ENCODE measurements around the gene TMEM145. TPM values are rescaled to one million over a fixed set of nuclear protein-coding genes. Genes with fewer than 3 reads are reported as not detected.

The TMEM145 gene
- total and polyA plus RNA-seq, 9 of the 15 experiments (the other 6 are each of a cell fraction or from before 2014, with no cell fraction given), result 0.80 to 5.5 (median 1.9) TPM; not detected in 3

- FAIRE-seq, result no peak
- 48% methylated on average over 2 of the region's 2 CpGs for WGBS (ENCODE audit: insufficient coverage, low coverage, missing lambda C conversion rate)
- in situ Hi-C loops (cut with MboI), result no loop called here
- TF ChIP-seq TEAD4 (IDR thresholded peaks at IDR 0.05; ENCODE audit: low read length) (no peak), TEAD4 (CRISPR knock-in tag; IDR thresholded peaks at IDR 0.05; ENCODE audit: borderline replicate concordance) (no peak), ZFP30 (CRISPR knock-in tag; IDR thresholded peaks at IDR 0.05; ENCODE audit: borderline replicate concordance) (no peak), KLF16 (IDR thresholded peaks at IDR 0.05) (no peak), RERE (CRISPR knock-in tag; IDR thresholded peaks at IDR 0.05; ENCODE audit: borderline replicate concordance) (no peak), SIN3A (IDR thresholded peaks at IDR 0.05; ENCODE audit: borderline replicate concordance in 2 of 2, control insufficient read depth in 1 of 2, low read depth in 2 of 2, low read length in 2 of 2) (no peak), DPF2 (IDR thresholded peaks at IDR 0.05) (no peak), MEF2A (IDR thresholded peaks at IDR 0.05; ENCODE audit: control insufficient read depth, low read depth, low read length) (no peak), ZNF583 (CRISPR knock-in tag; IDR thresholded peaks at IDR 0.05) (no peak), ZNF174 (CRISPR knock-in tag; IDR thresholded peaks at IDR 0.05) (no peak), DNMT1 (IDR thresholded peaks at IDR 0.05) (no peak), NFXL1 (CRISPR knock-in tag; IDR thresholded peaks at IDR 0.05) (no peak), DLX4 (CRISPR knock-in tag; IDR thresholded peaks at IDR 0.05) (no peak)
- TF ChIP-seq, protein P1, sequence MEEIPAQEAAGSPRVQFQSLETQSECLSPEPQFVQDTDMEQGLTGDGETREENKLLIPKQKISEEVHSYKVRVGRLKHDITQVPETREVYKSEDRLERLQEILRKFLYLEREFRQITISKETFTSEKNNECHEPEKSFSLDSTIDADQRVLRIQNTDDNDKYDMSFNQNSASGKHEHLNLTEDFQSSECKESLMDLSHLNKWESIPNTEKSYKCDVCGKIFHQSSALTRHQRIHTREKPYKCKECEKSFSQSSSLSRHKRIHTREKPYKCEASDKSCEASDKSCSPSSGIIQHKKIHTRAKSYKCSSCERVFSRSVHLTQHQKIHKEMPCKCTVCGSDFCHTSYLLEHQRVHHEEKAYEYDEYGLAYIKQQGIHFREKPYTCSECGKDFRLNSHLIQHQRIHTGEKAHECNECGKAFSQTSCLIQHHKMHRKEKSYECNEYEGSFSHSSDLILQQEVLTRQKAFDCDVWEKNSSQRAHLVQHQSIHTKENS (CRISPR knock-in tag; IDR thresholded peaks at IDR 0.05), result no peak
Observed at GRCh38 chr19:42330241-42330711, 17.2 kb downstream of the TMEM145 start.

More at GRCh38 chr19:42330241-42330711, 17.2 kb downstream of the TMEM145 start:
- ChIA-PET POLR2A (interaction anchor here (0.6 kb wide), 1 partner anchor 113 kb away, joined by 3 read pairs; no protein-coding TSS in a partner anchor), CTCF (ENCODE audit: low intra/inter-chr PET ratio) (no interaction called here)
- Histone ChIP-seq H3K4me2 (ENCODE audit: insufficient read depth, low read length) (no peak overlapping the region), H3K9me1 (ENCODE audit: control insufficient read depth, insufficient read depth, low read length) (no peaks in the 10 kb centered on the region), H3K9ac (ENCODE audit: insufficient read depth in 1 of 2, low read depth in 2 of 2, low read length in 2 of 2) (no peak overlapping the region), H3K27me3 (ENCODE audit: control insufficient read depth in 2 of 2, insufficient read depth in 2 of 2, low read length in 2 of 2) (no peaks in the 10 kb centered on the region), H3K4me3 (no peak overlapping the region), H2AFZ (ENCODE audit: low read depth, low read length) (no peak overlapping the region), H4K20me1 (replicated peaks; ENCODE audit: control insufficient read depth, insufficient read depth, low read length) (no peaks in the 10 kb centered on the region; the same call in 1 of the 2 replicates), H3K4me1 (replicated peaks in 1 of 2; ENCODE audit: control insufficient read depth in 2 of 2, insufficient read depth in 2 of 2, low read length in 2 of 2) (peaks cover 5 to 25% of the 10 kb centered on the region in 2 experiments; a peak in 4 of 5 replicates), H3K36me3 (ENCODE audit: control insufficient read depth, insufficient read depth, low read length) (peaks cover 2% of the 10 kb centered on the region; the same call in 1 of the 3 replicates), H3K9me3 (replicated peaks; ENCODE audit: control insufficient read depth, insufficient read depth, low read depth, low read length) (no peaks in the 10 kb centered on the region), H3K79me2 (ENCODE audit: control insufficient read depth, insufficient read depth, low read length) (peaks cover 20% of the 10 kb centered on the region), H3K27ac (ENCODE audit: extremely low read depth, low read depth, low read length) (no peak overlapping the region)
- no peak for ATAC-seq
- no peak for DNase-seq (ENCODE audit: extremely low read depth in 1 of 4, low spot score in 3 of 4)
- intact Hi-C loops (cut with micrococcal nuclease), result no loop called here
- no TSS peak for BruUV-seq (replicated peaks)

All from K562 (cell line).